Ishikawa (cell line): ENCODE measurements around the gene TPD52L2.
A peak's percentile ranks its signal among the peaks of the same experiment; 100 is the strongest.

ENCODE experiments used
- CEBPB ChIP-seq: IDR thresholded peaks from 2 replicates; pipeline ENCODE4 v1.6.1; 2012
- CREB1 ChIP-seq: IDR thresholded peaks from 2 replicates; pipeline ENCODE4 v1.6.1; 2012; ENCODE audit warnings: low read depth
- EGR1 ChIP-seq: IDR thresholded peaks from 2 replicates; pipeline ENCODE4 v1.6.1; 2012
- EP300 ChIP-seq: IDR thresholded peaks from 2 replicates; pipeline ENCODE4 v1.6.1; 2012; ENCODE audit warnings: borderline replicate concordance
- FOXM1 ChIP-seq: IDR thresholded peaks from 2 replicates; pipeline ENCODE4 v1.6.1; 2012; ENCODE audit warnings: low read depth, borderline replicate concordance
- NFIC ChIP-seq: IDR thresholded peaks from 2 replicates; pipeline ENCODE4 v1.6.1; 2012
- RAD21 ChIP-seq: IDR thresholded peaks from 2 replicates; pipeline ENCODE4 v1.6.1; 2012; ENCODE audit warnings: low read depth
- REST ChIP-seq: IDR thresholded peaks from 2 replicates; pipeline ENCODE4 v1.6.1; 2012; ENCODE audit warnings: low read depth, mild to moderate bottlenecking
- TAF1 ChIP-seq: IDR thresholded peaks from 2 replicates; pipeline ENCODE4 v1.6.1; 2012; ENCODE audit warnings: low read depth, mild to moderate bottlenecking
- TCF12 ChIP-seq: IDR thresholded peaks from 2 replicates; pipeline ENCODE4 v1.6.1; 2012; ENCODE audit warnings: low read depth
- TEAD4 ChIP-seq: IDR thresholded peaks from 2 replicates; pipeline ENCODE4 v1.6.1; 2012
- USF1 ChIP-seq: IDR thresholded peaks from 2 replicates; pipeline ENCODE4 v1.6.1; 2012
- YY1 ChIP-seq: IDR thresholded peaks from 2 replicates; pipeline ENCODE4 v1.6.1; 2012; ENCODE audit warnings: low read depth
- ZBTB7A ChIP-seq: IDR thresholded peaks from 2 replicates; pipeline ENCODE4 v1.6.1; 2012; ENCODE audit warnings: low read depth
- TF ChIP-seq, protein P1 (sequence below): IDR thresholded peaks from 2 replicates; pipeline ENCODE4 v1.6.1; 2012

TPD52L2 gene

GRCh38 chr20:63834491-63834880 lies 30.6 kb upstream of the TPD52L2 start:
- no peak for TF ChIP-seq CEBPB
- TF ChIP-seq TCF12 = no peak
- TF ChIP-seq USF1 = no peak
- no peak for TF ChIP-seq REST
- TF ChIP-seq EGR1 = no peak
- TF ChIP-seq NFIC = no peak
- TF ChIP-seq YY1 = no peak
- TF ChIP-seq EP300 = no peak
- TF ChIP-seq FOXM1 = no peak
- no peak for TF ChIP-seq RAD21
- TF ChIP-seq TEAD4 = no peak
- TF ChIP-seq ZBTB7A = no peak
- no peak for TF ChIP-seq CREB1

GRCh38 chr20:63835021-63835858 lies 29.8 kb upstream of the TPD52L2 start:
- no peak for TF ChIP-seq YY1
- no peak for TF ChIP-seq CEBPB
- TF ChIP-seq RAD21 = 0 out of 2 replicates have a peak, but pooled peaks have one; percentile 5
- TF ChIP-seq TAF1 = no peak
- TF ChIP-seq, protein P1, sequence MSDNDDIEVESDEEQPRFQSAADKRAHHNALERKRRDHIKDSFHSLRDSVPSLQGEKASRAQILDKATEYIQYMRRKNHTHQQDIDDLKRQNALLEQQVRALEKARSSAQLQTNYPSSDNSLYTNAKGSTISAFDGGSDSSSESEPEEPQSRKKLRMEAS = 0 out of 2 replicates have a peak, but pooled peaks have one; percentile 28
- peak; percentile 69 for TF ChIP-seq NFIC
- no peak; the same call in 1 of the 2 replicates for TF ChIP-seq ZBTB7A
- peak; percentile 82 for TF ChIP-seq TEAD4
- TF ChIP-seq EGR1 = no peak
- TF ChIP-seq FOXM1 = peak; percentile 51; the same call in 1 of the 2 replicates
- TF ChIP-seq USF1 = no peak
- 0 out of 2 replicates have a peak, but pooled peaks have one; percentile 49 for TF ChIP-seq CREB1
- TF ChIP-seq EP300 = peak; percentile 32; the same call in 1 of the 2 replicates
- 0 out of 2 replicates have a peak, but pooled peaks have one; percentile 50 for TF ChIP-seq TCF12
- no peak for TF ChIP-seq REST

GRCh38 chr20:63836458-63837344 lies 28.4 kb upstream of the TPD52L2 start:
- TF ChIP-seq TEAD4 (no peak), TCF12 (peak; percentile 64; the same call in 1 of the 2 replicates), ZBTB7A (0 out of 2 replicates have a peak, but pooled peaks have one; percentile 26)

DNA sequence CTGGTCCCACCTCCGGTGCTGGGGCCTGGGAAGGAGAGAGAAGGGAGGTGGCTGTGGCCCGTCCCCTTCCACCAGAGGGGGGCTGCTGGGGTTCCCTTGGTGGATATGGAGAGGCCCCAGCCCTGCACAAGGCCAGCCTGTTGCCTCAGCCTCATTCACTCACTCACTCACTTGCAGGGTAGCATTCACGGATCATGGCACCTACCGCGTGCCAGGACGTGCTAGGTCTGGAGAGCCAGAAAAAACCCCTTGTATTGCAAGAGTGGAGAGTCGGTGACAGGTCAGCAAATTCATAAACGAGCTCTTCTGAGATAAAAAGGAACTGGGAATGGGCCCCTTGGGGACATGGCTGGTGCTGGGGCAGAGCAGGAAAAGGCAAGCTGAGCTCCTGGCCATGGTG lies 27.6 kb upstream of the TPD52L2 start:
- TF ChIP-seq CEBPB = no peak
- TF ChIP-seq TAF1 = no peak
- TF ChIP-seq FOXM1 = no peak
- no peak for TF ChIP-seq TEAD4
- no peak for TF ChIP-seq RAD21
- TF ChIP-seq ZBTB7A = no peak
- TF ChIP-seq EP300 = no peak
- TF ChIP-seq TCF12 = no peak
- TF ChIP-seq, protein P1 = no peak
- no peak for TF ChIP-seq EGR1
- no peak for TF ChIP-seq USF1
- no peak for TF ChIP-seq CREB1
